Heart right ventricle (tissue), 16 donors: ENCODE data around the gene GHITM. TPM values are rescaled to one million over a fixed set of nuclear protein-coding genes. Genes with fewer than 3 reads are reported as not detected.

ENCODE experiments used
- ATAC-seq, 8 donors: fragments of 200-7000 bp; cut with Tn5 transposase; one replicate each; pipeline ENCODE4 v1.9.1; 2020; ENCODE audit warnings: mild to moderate bottlenecking in 8 of 8, moderate library complexity in 8 of 8, moderate number of reproducible peaks in 1 of 8
- DNase-seq, 2 donors: peaks; one replicate each; pipeline ENCODE4 v3.0.0-alpha.2; 2020
- H3K27ac ChIP-seq, 10 donors: fragments of 200-600 bp; sonication (generic) in 2 of 10; one replicate each; pipeline versions ENCODE4 v1.5.0 to v1.8.0; 2020 to 2022; ENCODE audit warnings: mild to moderate bottlenecking in 3 of 10
- H3K27me3 ChIP-seq, 7 donors: fragments of 200-600 bp; one replicate each; pipeline ENCODE4 v1.8.0; 2021 to 2022; ENCODE audit warnings: mild to moderate bottlenecking in 2 of 7
- H3K36me3 ChIP-seq, 9 donors: fragments of 200-600 bp; sonication (generic) in 1 of 9; one replicate each; pipeline versions ENCODE4 v1.5.0 to v1.8.0; 2020 to 2022; ENCODE audit warnings: mild to moderate bottlenecking in 2 of 9
- H3K4me1 ChIP-seq, 9 donors: fragments of 200-600 bp; sonication (generic) in 1 of 9; one replicate each; pipeline versions ENCODE4 v1.5.0 to v1.8.0; 2020 to 2022; ENCODE audit warnings: mild to moderate bottlenecking in 4 of 9
- H3K4me3 ChIP-seq, 10 donors: fragments of 200-600 bp; sonication (generic) in 2 of 10; one replicate each; pipeline versions ENCODE4 v1.5.0 to v1.8.0; 2020 to 2022; ENCODE audit warnings: mild to moderate bottlenecking in 7 of 10, moderate library complexity in 2 of 10
- H3K9me3 ChIP-seq, 11 donors: fragments of 200-600 bp in 10 of 11; sonication (generic) in 2 of 11; one replicate each; pipeline versions ENCODE4 v1.5.0 to v1.8.0; 2013 to 2022; ENCODE audit warnings: mild to moderate bottlenecking in 2 of 11, control low read depth in 1 of 11, moderate library complexity in 1 of 11
- WGBS, 2 donors: extraction: QIAGEN DNeasy Blood & Tissue Kit; methylation state at CpG; one replicate each; pipeline ENCODE4 v1.1.7; 2013; ENCODE audit warnings: inconsistent platforms in 1 of 2; 5-methylcytosine and 5-hydroxymethylcytosine counted together
- intact Hi-C, 10 donors: fragments of 100-400 bp; cut with DNase I; formaldehyde crosslinking; loops; one replicate each; pipeline versions ENCODE4 v1.11.1 to v1.14.2; 2022
- long read RNA-seq, 3 donors: library from polyadenylated mRNA; unstranded; transcript quantifications; one replicate each; pipeline ENCODE4 v2.0.0, GENCODE V29; 2020 to 2021
- polyA plus RNA-seq, 2 donors: library from polyadenylated mRNA; stranded (reverse); fragments of 200-250 nt; gene quantifications; one replicate each; pipeline ENCODE4 v1.2.3, GENCODE V29; 2013
- total RNA-seq, 10 donors: library from RNA; stranded (reverse); fragmentation: NEBNext Ultra II Directional in 3 of 10; extraction: Animal tissue kit (Norgen Biotek cat#: 25700) in 3 of 10; gene quantifications; one replicate each; pipeline versions ENCODE4 v1.2.1 to v1.2.4, GENCODE V29; 2021 to 2023
- TF ChIP-seq, protein P1 (sequence below), 9 donors: fragments of 200-600 bp; sonication (generic) in 2 of 9; IDR thresholded peaks; one replicate each; pipeline versions ENCODE4 v1.5.0 to v1.8.0; 2021 to 2022; ENCODE audit warnings: antibody characterized with exemption in 9 of 9, mild to moderate bottlenecking in 5 of 9, moderate library complexity in 1 of 9
- donor health status: Arrhythmogenic right ventricular cardiomyopathy.
- donor health status: ischemic (EF 13 %, LVEDD 7.1; RV severe dilation, severe dysfunction).
- donor health status: healthy with polysubstance abuse.
- donor health status: DM: no; HTN: yes; CAD: no.
- donor health status: DM: no; HTN: no; CAD: no.
- donor health status: ischemic (EF 25% LVEDD 6.9; RV normal size, moderate dysfunction).
- donor health status: ischemic (EF 25% LVEDD 5.7; RV mildly dilated, moderate dysfunction).
- donor health status: healthy.
- donor health status: DM: yes; HTN: yes; CAD: no.
- donor health status: Ischemic cardiomyopathy.
- donor health status: ischemic (EF 35%, LVEDD 5.7; RV mildly dilated, moderate dysfunction).
- donor health status: nonischemic (EF 11% LVEDD 7.7; RV severe dilation, severe dysfunction).
- donor health status: DM: yes; HTN: yes; CAD: no.
- donor health status: PGD.
- donor health status: ischemic (EF 29% LVEDD 5.4; RV normal size, mild dysfunction).
- donor health status: nonischemic (EF 23%, LVEDD 6.1; RV moderate dilation, normal function).

Gene GHITM, protein sequence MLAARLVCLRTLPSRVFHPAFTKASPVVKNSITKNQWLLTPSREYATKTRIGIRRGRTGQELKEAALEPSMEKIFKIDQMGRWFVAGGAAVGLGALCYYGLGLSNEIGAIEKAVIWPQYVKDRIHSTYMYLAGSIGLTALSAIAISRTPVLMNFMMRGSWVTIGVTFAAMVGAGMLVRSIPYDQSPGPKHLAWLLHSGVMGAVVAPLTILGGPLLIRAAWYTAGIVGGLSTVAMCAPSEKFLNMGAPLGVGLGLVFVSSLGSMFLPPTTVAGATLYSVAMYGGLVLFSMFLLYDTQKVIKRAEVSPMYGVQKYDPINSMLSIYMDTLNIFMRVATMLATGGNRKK
- total RNA-seq (100 to 1,000 TPM; 316 to 552 (median 463) TPM), polyA plus RNA-seq (100 to 1,000 TPM; 123 to 342 TPM)
- long read RNA-seq, donor 1, transcript GHITM-201 (9 exons, 2,128 nt) = major isoform, 781 of 840 reads
- long read RNA-seq, donor 1, partial matches to known transcripts = 41 of 840 reads
- long read RNA-seq, donor 1, other reads (novel, unspliced or antisense) = 18 of 840 reads
- long read RNA-seq, donor 2, transcript GHITM-201 (9 exons, 2,128 nt) = major isoform, 1,012 of 1,100 reads
- long read RNA-seq, donor 2, partial matches to known transcripts = 56 of 1,100 reads
- long read RNA-seq, donor 2, other reads (novel, unspliced or antisense) = 32 of 1,100 reads
- long read RNA-seq, donor 3, transcript GHITM-201 (9 exons, 2,128 nt) = major isoform, 1,907 of 2,190 reads
- long read RNA-seq, donor 3, partial matches to known transcripts = 145 of 2,190 reads
- long read RNA-seq, donor 3, other reads (novel, unspliced or antisense) = 138 of 2,190 reads

DNA sequence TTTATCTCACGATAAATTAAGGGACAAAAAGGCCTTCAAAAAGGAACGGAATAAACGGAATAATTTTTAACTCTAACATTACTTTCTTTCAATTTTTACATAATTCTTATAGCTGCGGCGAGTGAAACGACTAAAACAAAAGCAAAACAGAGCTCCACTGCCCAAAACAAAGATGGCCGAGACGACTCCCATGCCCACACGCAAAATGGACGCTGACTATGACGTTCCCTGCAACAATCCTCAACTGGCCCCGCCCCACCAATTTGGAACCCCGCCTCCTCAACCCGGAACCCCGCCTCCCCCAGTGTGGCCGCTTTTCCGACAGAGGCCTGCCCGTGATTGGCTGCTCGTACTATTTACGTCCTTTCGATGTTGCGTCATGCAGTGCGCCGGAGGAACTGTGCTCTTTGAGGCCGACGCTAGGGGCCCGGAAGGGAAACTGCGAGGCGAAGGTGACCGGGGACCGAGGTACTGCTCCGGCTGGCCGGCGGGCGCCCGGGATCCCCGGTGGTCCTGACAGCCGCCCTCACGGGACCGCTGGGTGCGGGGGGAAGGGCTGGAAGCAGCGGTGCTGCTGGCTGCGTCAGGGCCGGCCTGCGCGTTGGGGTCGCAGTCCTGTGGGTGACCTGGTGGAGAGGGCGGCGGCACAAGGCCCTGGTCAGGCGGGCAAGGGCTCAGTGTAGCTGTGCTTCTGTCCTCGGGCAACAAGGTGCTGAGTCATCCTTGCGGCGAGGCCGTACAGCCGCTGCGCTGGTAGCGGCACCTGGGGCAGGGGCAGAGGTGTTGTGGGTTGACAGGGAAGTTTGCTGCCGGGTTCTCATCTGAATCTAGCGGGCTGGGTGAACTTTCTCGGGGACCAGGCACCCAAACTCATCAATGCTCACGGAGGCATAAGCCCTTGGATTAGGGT is at the start of gene GHITM:
TSS of gene GHITM (plus strand) at position 384 of the 910 bp plus-strand sequence. CDS start 1,992 bp downstream, outside the sequence.
- TF ChIP-seq, protein P1, sequence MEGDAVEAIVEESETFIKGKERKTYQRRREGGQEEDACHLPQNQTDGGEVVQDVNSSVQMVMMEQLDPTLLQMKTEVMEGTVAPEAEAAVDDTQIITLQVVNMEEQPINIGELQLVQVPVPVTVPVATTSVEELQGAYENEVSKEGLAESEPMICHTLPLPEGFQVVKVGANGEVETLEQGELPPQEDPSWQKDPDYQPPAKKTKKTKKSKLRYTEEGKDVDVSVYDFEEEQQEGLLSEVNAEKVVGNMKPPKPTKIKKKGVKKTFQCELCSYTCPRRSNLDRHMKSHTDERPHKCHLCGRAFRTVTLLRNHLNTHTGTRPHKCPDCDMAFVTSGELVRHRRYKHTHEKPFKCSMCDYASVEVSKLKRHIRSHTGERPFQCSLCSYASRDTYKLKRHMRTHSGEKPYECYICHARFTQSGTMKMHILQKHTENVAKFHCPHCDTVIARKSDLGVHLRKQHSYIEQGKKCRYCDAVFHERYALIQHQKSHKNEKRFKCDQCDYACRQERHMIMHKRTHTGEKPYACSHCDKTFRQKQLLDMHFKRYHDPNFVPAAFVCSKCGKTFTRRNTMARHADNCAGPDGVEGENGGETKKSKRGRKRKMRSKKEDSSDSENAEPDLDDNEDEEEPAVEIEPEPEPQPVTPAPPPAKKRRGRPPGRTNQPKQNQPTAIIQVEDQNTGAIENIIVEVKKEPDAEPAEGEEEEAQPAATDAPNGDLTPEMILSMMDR (IDR thresholded peaks at IDR 0.05) = peak in 8 of 9 donors; percentile 19 to 45 (median 40)
- intact Hi-C loops = loop anchor here in 3 of 10 donors (10.0 kb wide), 3 partner anchors 65 to 195 kb away; partner anchors contain the start of gene CCSER2 (in 1 of the 3)
- peaks cover 0 to 31% (median 21%) of the 10 kb centered on the region in 9 donors for H3K4me1 ChIP-seq
- peak within 1 kb of the TSS; percentile 76 to 100 (median 94) for H3K4me3 ChIP-seq
- ATAC-seq = peak; percentile 99 to 100 (median 100)
- peak within 1 kb of the TSS; percentile 89 to 100 (median 97) for H3K27ac ChIP-seq
- peaks cover 0 to 33% (median 21%) of the 10 kb centered on the region in 9 donors for H3K36me3 ChIP-seq
- peak; percentile 99 to 100 for DNase-seq
- 0% methylated on average over 59 to 61 of the region's 61 CpGs for WGBS, 2 donors
- no peaks in the 10 kb centered on the region for H3K9me3 ChIP-seq
- no peaks in the 10 kb centered on the region for H3K27me3 ChIP-seq

DNA sequence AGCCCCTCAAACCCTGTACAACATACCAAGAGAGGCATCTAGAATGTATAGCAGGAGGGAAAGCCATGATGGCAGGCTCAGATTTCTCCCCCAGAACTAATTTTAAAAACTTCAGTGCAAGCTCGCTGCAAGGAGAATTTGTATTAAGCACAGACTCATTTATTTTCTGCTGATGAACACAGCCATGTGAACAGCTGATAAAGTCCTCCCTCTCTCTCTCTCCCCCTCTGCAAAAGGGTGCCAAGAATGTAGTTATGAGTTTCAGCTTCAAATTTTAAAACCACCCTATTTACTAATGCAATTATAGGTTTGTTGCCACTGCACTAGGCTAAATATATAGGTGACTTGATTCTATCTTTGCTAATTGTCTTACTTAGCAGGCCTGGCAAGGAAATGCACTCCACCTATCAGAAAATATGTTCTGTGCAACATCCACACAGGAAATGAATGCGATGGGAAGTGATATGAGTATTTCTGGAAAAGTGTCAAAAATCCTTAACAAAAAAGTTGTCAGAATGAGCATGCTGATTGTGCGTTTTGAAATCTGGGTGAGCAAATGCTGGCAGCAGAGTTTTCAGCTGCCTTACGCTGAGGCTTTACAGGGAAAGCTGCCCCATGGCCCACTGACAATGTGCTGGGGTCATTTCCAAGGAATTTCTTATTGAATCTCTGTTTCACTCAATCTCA is 43.4 kb upstream of the GHITM start:
- DNase-seq (peak in 1 of 2 donors; percentile 21), ATAC-seq (peak; percentile 65 to 86 (median 82))
- H3K9me3 ChIP-seq = no peaks in the 10 kb centered on the region
- H3K36me3 ChIP-seq = no peaks in the 10 kb centered on the region
- no peaks in the 10 kb centered on the region for H3K27me3 ChIP-seq
- TF ChIP-seq, protein P1 (IDR thresholded peaks at IDR 0.05) = no peak
- H3K4me1 ChIP-seq = peaks cover 5 to 25% (median 19%) of the 10 kb centered on the region in 9 donors
- peak overlapping the region in 3 of 10 donors; percentile 21 to 61 (median 22) for H3K27ac ChIP-seq
- intact Hi-C loops = loop anchor here in 2 of 10 donors (5.0 kb wide), 1 partner anchor 214 kb away; no protein-coding TSS in a partner anchor
- WGBS, 2 donors = 22 to 24% methylated on average over 4 of the region's 4 CpGs
- no peak overlapping the region for H3K4me3 ChIP-seq

DNA sequence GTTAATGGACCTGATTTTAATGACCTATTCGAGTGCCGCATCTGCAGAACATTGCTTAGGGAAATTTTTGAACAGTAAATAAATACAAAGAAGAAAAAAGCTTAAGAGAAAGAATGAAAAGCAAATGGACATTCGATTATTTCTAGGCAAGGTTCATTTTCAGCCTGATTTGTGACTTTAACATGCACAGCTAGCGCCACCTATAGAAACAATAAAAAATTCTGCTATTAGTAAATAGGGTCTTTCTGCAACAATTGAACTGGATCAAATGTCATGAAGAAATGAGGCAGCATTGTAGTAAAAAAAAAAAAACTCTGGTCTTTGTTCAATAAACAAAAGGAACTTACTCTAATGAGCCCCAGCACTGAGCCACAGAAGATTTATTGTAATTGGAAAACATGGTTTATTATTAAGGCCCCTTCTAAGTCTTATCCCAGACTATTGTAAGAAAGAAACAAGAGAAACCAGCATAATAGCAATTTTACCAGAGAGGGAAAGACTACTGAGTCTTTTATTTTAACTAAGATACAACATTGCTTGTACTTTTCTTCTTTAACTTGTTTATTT is 41.4 kb upstream of the GHITM start:
- Histone ChIP-seq H3K4me1 (peaks cover 5 to 25% (median 19%) of the 10 kb centered on the region in 9 donors), H3K4me3 (no peak overlapping the region), H3K9me3 (no peaks in the 10 kb centered on the region), H3K27ac (no peak overlapping the region), H3K27me3 (no peaks in the 10 kb centered on the region), H3K36me3 (no peaks in the 10 kb centered on the region)
- ATAC-seq = no peak
- 41 to 47% methylated on average over 4 of the region's 4 CpGs for WGBS, 2 donors
- TF ChIP-seq, protein P1 (IDR thresholded peaks at IDR 0.05) = peak in 8 of 9 donors; percentile 34 to 69 (median 56)
- intact Hi-C loops = loop anchor here in 2 of 10 donors (5.0 kb wide), 1 partner anchor 216 kb away; no protein-coding TSS in a partner anchor
- DNase-seq = no peak
